ENCODE measurements around the gene AOC3.

AOC3 gene

GRCh38 chr17:42832213-42832933 lies 18.6 kb upstream of the AOC3 start:
- H3K4me3 ChIP-seq (ENCODE audit: low read depth, low read length), result peak overlapping the region; percentile 95
- TF ChIP-seq, protein P1, sequence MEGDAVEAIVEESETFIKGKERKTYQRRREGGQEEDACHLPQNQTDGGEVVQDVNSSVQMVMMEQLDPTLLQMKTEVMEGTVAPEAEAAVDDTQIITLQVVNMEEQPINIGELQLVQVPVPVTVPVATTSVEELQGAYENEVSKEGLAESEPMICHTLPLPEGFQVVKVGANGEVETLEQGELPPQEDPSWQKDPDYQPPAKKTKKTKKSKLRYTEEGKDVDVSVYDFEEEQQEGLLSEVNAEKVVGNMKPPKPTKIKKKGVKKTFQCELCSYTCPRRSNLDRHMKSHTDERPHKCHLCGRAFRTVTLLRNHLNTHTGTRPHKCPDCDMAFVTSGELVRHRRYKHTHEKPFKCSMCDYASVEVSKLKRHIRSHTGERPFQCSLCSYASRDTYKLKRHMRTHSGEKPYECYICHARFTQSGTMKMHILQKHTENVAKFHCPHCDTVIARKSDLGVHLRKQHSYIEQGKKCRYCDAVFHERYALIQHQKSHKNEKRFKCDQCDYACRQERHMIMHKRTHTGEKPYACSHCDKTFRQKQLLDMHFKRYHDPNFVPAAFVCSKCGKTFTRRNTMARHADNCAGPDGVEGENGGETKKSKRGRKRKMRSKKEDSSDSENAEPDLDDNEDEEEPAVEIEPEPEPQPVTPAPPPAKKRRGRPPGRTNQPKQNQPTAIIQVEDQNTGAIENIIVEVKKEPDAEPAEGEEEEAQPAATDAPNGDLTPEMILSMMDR (IDR thresholded peaks at IDR 0.05; ENCODE audit: insufficient read depth, low read depth, low read length, missing control alignments), result no peak
- DNase-seq (ENCODE audit: low read depth), result no peak

DNA sequence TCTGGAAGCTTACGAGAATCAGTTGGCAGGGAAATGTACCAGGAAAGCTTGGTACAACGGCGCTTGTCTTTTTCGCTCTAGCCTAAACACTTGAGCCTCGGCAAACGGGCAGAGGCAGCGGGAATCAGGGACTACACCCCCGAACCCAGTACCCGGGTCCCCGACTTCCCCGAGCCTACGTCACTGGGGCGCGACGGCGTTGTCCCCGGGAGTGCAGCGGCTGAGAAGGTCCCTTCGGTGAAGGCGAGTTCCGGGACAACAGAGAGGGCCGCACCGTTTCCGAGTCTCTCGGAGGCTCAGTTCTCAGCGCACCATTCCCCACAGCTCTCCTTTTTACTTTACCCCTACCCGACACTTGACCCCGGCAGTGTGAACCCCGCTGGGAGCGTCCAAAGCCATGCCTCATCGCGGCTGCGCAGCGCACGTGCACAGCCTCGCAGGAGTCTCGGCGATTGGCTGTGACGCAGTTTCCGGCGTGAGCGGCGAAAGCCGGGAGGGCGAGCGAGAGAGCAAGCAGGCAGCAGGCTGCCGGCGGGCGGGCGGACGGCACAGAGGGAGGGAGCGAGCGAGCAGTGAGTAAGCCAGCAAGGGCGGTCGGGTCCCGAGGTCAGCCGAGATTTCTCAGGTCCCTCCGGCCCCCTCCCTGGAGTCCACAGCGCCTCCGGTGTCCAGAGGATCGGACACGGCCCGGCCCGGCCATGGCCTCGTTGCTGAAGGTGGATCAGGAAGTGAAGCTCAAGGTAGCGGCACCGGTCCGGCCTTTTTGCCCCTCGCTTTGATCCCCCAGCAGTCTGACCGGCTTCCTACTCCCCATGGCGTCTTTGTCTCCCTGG lies 17.8 kb upstream of the AOC3 start, which contains the start of gene PSME3:
PSME3 (plus strand) TSS at position 464 of the 833 bp plus-strand sequence; CDS start at position 699, 235 bp downstream.
- peak within 1 kb of the TSS; percentile 95 for H3K4me3 ChIP-seq (ENCODE audit: low read depth, low read length)
- TF ChIP-seq, protein P1 (IDR thresholded peaks at IDR 0.05; ENCODE audit: insufficient read depth, low read depth, low read length, missing control alignments), result no peak
- DNase-seq (ENCODE audit: low read depth), result peak; percentile 90

GRCh38 chr17:42833767-42834422 lies 17.1 kb upstream of the AOC3 start:
- TF ChIP-seq, protein P1 (IDR thresholded peaks at IDR 0.05; ENCODE audit: insufficient read depth, low read depth, low read length, missing control alignments), result no peak
- H3K4me3 ChIP-seq (ENCODE audit: low read depth, low read length), result peak overlapping the region; percentile 95
- DNase-seq (ENCODE audit: low read depth), result no peak

- no peak for DNase-seq (ENCODE audit: low read depth)
- no peak overlapping the region for H3K4me3 ChIP-seq (ENCODE audit: low read depth, low read length)
- TF ChIP-seq, protein P1 (IDR thresholded peaks at IDR 0.05; ENCODE audit: insufficient read depth, low read depth, low read length, missing control alignments), result no peak
Measured at GRCh38 chr17:42835732-42836131, 15.3 kb upstream of the AOC3 start.

- TF ChIP-seq, protein P1 (IDR thresholded peaks at IDR 0.05; ENCODE audit: insufficient read depth, low read depth, low read length, missing control alignments), result no peak
- no peak overlapping the region for H3K4me3 ChIP-seq (ENCODE audit: low read depth, low read length)
- DNase-seq (ENCODE audit: low read depth), result no peak
Measured at GRCh38 chr17:42841975-42842685, 8.9 kb upstream of the AOC3 start.

- peak; percentile 37 for DNase-seq (ENCODE audit: low read depth)
- no peak overlapping the region for H3K4me3 ChIP-seq (ENCODE audit: low read depth, low read length)
- TF ChIP-seq, protein P1 (IDR thresholded peaks at IDR 0.05; ENCODE audit: insufficient read depth, low read depth, low read length, missing control alignments), result peak; percentile 81
Measured at GRCh38 chr17:42843358-42843934, 7.6 kb upstream of the AOC3 start.

Measured in GM12865 (cell line).